Muscle layer of colon (tissue), 2 donors: ENCODE measurements around the gene LGALS9.
A peak's percentile ranks its signal among the peaks of the same experiment; 100 is the strongest.
"Not testable (repeated sequence)": the region's sequence is repeated elsewhere in the genome, so short reads cannot be mapped to it uniquely, and the experiment has no call there.

Experiments used
- H3K27ac ChIP-seq: one replicate; pipeline ENCODE4 v1.7.0; 2013; ENCODE audit warnings: low read depth, mild to moderate bottlenecking, low read length, moderate library complexity
- H3K27me3 ChIP-seq, 2 donors: one replicate each; pipeline ENCODE4 v1.7.0; 2013; ENCODE audit warnings: low read length in 2 of 2, mild to moderate bottlenecking in 2 of 2; ENCODE audit not compliant: insufficient read depth in 2 of 2, control insufficient read depth in 1 of 2
- H3K36me3 ChIP-seq: one replicate; pipeline ENCODE4 v1.7.0; 2013; ENCODE audit warnings: mild to moderate bottlenecking, low read length; ENCODE audit not compliant: insufficient read depth
- H3K4me1 ChIP-seq: one replicate; pipeline ENCODE4 v1.7.0; 2013; ENCODE audit warnings: mild to moderate bottlenecking, low read length; ENCODE audit not compliant: insufficient read depth
- H3K4me3 ChIP-seq, 2 donors: one replicate each; pipeline ENCODE4 v1.7.0; 2013; ENCODE audit warnings: low read length in 2 of 2, low read depth in 1 of 2, mild to moderate bottlenecking in 1 of 2, moderate library complexity in 1 of 2
- H3K9ac ChIP-seq: one replicate; pipeline ENCODE4 v1.7.0; 2013; ENCODE audit warnings: low read length
- H3K9me3 ChIP-seq: one replicate; pipeline ENCODE4 v1.7.0; 2013; ENCODE audit warnings: mild to moderate bottlenecking, low read length
- donor health status: abdominal sarcoma.
- donor health status: Adenocarcinoma of cecum.

The LGALS9 gene

GRCh38 chr17:27631897-27632725 is 1.1 kb downstream of the LGALS9 start:
- H3K36me3 ChIP-seq, result no peaks in the 10 kb centered on the region
- no peak overlapping the region for H3K27ac ChIP-seq
- H3K9ac ChIP-seq, result no peak overlapping the region
- H3K4me3 ChIP-seq, result no peak overlapping the region
- H3K27me3 ChIP-seq, result no peaks in the 10 kb centered on the region
- peaks cover 22% of the 10 kb centered on the region for H3K4me1 ChIP-seq
- H3K9me3 ChIP-seq, result no peaks in the 10 kb centered on the region

- H3K4me1 ChIP-seq, result peaks cover 22% of the 10 kb centered on the region
- not testable (repeated sequence) for H3K27ac ChIP-seq, H3K9ac ChIP-seq
These were observed 1.8 kb downstream of the LGALS9 start for GRCh38 chr17:27632766-27633165.

GRCh38 chr17:27633312-27634025 is 2.5 kb downstream of the LGALS9 start:
- Histone ChIP-seq H3K9me3 (no peaks in the 10 kb centered on the region), H3K4me3 (peak overlapping the region in 1 of 2 donors; percentile 35), H3K9ac (no peak overlapping the region), H3K36me3 (no peaks in the 10 kb centered on the region), H3K27ac (peak overlapping the region; percentile 17), H3K27me3 (no peaks in the 10 kb centered on the region), H3K4me1 (peaks cover 22% of the 10 kb centered on the region)

More at GRCh38 chr17:27632766-27633165, 1.8 kb downstream of the LGALS9 start:
- not testable (repeated sequence) for H3K4me3 ChIP-seq, H3K36me3 ChIP-seq, H3K27me3 ChIP-seq, H3K9me3 ChIP-seq

GRCh38 chr17:27634026-27634335 is 3.0 kb downstream of the LGALS9 start:
- H3K27ac ChIP-seq, result no peak overlapping the region
- H3K9ac ChIP-seq, result no peak overlapping the region
- peaks cover 22% of the 10 kb centered on the region for H3K4me1 ChIP-seq
- H3K27me3 ChIP-seq, result no peaks in the 10 kb centered on the region
- H3K36me3 ChIP-seq, result no peaks in the 10 kb centered on the region
- H3K4me3 ChIP-seq, result no peak overlapping the region
- no peaks in the 10 kb centered on the region for H3K9me3 ChIP-seq

GRCh38 chr17:27634776-27635175 is 3.8 kb downstream of the LGALS9 start:
- H3K27ac ChIP-seq, result no peak overlapping the region
- no peak overlapping the region for H3K9ac ChIP-seq
- H3K27me3 ChIP-seq, result no peaks in the 10 kb centered on the region
- no peaks in the 10 kb centered on the region for H3K36me3 ChIP-seq
- H3K9me3 ChIP-seq, result no peaks in the 10 kb centered on the region
- H3K4me3 ChIP-seq, result no peak overlapping the region
- peaks cover 22% of the 10 kb centered on the region for H3K4me1 ChIP-seq

- no peak overlapping the region for H3K4me3 ChIP-seq
- no peaks in the 10 kb centered on the region for H3K9me3 ChIP-seq
- H3K27ac ChIP-seq, result no peak overlapping the region
- H3K36me3 ChIP-seq, result no peaks in the 10 kb centered on the region
- H3K9ac ChIP-seq, result no peak overlapping the region
- peaks cover 22% of the 10 kb centered on the region for H3K4me1 ChIP-seq
- no peaks in the 10 kb centered on the region for H3K27me3 ChIP-seq
These were observed 4.4 kb downstream of the LGALS9 start for GRCh38 chr17:27635275-27635823.

GRCh38 chr17:27636005-27636520 is 5.1 kb downstream of the LGALS9 start:
- H3K4me3 ChIP-seq, H3K27me3 ChIP-seq, H3K27ac ChIP-seq, H3K9ac ChIP-seq, H3K36me3 ChIP-seq, H3K9me3 ChIP-seq: not testable (repeated sequence)
- H3K4me1 ChIP-seq, result peaks cover 22% of the 10 kb centered on the region

GRCh38 chr17:27637818-27638217 is 6.8 kb downstream of the LGALS9 start:
- H3K27ac ChIP-seq, H3K27me3 ChIP-seq: not testable (repeated sequence)

GRCh38 chr17:27638415-27638914 is 7.5 kb downstream of the LGALS9 start:
- H3K9ac ChIP-seq, H3K27me3 ChIP-seq, H3K9me3 ChIP-seq, H3K27ac ChIP-seq, H3K4me3 ChIP-seq, H3K36me3 ChIP-seq: not testable (repeated sequence)
- peaks cover 10% of the 10 kb centered on the region for H3K4me1 ChIP-seq

More at GRCh38 chr17:27637818-27638217, 6.8 kb downstream of the LGALS9 start:
- H3K9me3 ChIP-seq, H3K9ac ChIP-seq, H3K36me3 ChIP-seq, H3K4me3 ChIP-seq: not testable (repeated sequence)
- peaks cover 16% of the 10 kb centered on the region for H3K4me1 ChIP-seq

GRCh38 chr17:27640790-27641189 is 9.8 kb downstream of the LGALS9 start:
- H3K36me3 ChIP-seq, result no peaks in the 10 kb centered on the region
- H3K9me3 ChIP-seq, result no peaks in the 10 kb centered on the region
- H3K27me3 ChIP-seq, result no peaks in the 10 kb centered on the region
- H3K9ac ChIP-seq, result no peak overlapping the region
- no peak overlapping the region for H3K4me3 ChIP-seq
- H3K4me1 ChIP-seq, result no peaks in the 10 kb centered on the region
- no peak overlapping the region for H3K27ac ChIP-seq

- Histone ChIP-seq H3K27ac (no peak overlapping the region), H3K27me3 (no peaks in the 10 kb centered on the region), H3K4me3 (no peak overlapping the region), H3K9me3 (no peaks in the 10 kb centered on the region), H3K36me3 (no peaks in the 10 kb centered on the region), H3K9ac (no peak overlapping the region), H3K4me1 (no peaks in the 10 kb centered on the region)
These were observed 13.6 kb downstream of the LGALS9 start for GRCh38 chr17:27644586-27644985.
